Right ventricle myocardium superior (tissue), 1 donor: ENCODE results near the gene ACSL5. TPM values are rescaled to one million over a fixed set of nuclear protein-coding genes. Genes with fewer than 3 reads are reported as not detected.
"Not testable (repeated sequence)": the region's sequence is repeated elsewhere in the genome, so short reads cannot be mapped to it uniquely, and the experiment has no call there.

Experiments used
- ATAC-seq: fragments of 200-7000 bp; cut with Tn5 transposase; one replicate; pipeline ENCODE4 v1.9.1; 2020; ENCODE audit warnings: mild to moderate bottlenecking; ENCODE audit not compliant: poor library complexity
- DNase-seq: peaks from one replicate; pipeline ENCODE4 v3.0.0-alpha.2; 2020
- intact Hi-C: fragments of 100-400 bp; cut with DNase I; formaldehyde crosslinking; loops from one replicate; pipeline ENCODE4 v1.11.2; 2022
- total RNA-seq: library from RNA; stranded (reverse); fragmentation: NEBNext Ultra II Directional; extraction: Animal tissue kit (Norgen Biotek cat#: 25700); gene quantifications from one replicate; pipeline ENCODE4 v1.2.1, GENCODE V29; 2021
- donor health status: DM: no; HTN: yes; CAD: no; lungs with severe emphysema.

The ACSL5 gene
- total RNA-seq, 1 donor from 2014 or later, result 6.0 TPM

DNA sequence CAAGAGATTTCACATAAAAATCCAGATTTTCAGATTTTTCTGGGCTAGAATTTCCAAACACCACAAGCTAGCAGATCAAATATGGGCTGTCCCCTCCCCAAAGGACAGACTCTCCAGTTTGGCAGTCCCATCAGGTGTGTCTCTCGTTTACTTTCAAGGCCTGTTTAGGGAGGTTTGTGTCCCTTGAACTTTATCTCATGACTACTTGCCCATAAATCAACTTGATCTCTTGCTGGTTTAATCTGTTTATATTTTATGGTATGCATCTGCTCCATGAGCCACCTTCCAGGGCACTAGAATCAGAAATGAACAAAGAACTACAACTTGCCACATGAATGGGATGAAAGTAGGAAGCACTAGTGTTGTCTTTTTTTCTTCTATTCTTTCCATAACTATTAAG is 67.6 kb downstream of the ACSL5 start:
- DNase-seq (no peak), ATAC-seq (no peak)
- intact Hi-C loops, result no loop called here

DNA sequence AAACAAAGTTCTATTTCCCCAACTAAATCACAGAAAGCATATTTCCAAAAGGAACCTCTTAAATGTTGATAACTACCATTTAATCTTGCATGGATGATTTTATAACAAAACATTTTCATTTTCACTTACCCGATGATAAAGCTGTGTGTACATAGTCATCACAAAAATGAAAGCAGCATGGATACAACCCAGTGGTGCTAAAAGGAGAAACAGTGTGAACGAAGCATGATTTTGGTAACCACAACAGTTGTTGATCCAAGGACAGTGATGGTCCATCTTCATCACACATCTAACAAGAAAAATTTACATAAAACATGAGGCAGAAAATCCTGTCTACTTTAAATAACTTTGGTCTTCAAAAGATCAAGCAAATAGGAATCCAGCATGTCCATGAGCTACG is 68.1 kb downstream of the ACSL5 start:
- intact Hi-C loops, result no loop called here
- DNase-seq, result no peak
- no peak for ATAC-seq

DNA sequence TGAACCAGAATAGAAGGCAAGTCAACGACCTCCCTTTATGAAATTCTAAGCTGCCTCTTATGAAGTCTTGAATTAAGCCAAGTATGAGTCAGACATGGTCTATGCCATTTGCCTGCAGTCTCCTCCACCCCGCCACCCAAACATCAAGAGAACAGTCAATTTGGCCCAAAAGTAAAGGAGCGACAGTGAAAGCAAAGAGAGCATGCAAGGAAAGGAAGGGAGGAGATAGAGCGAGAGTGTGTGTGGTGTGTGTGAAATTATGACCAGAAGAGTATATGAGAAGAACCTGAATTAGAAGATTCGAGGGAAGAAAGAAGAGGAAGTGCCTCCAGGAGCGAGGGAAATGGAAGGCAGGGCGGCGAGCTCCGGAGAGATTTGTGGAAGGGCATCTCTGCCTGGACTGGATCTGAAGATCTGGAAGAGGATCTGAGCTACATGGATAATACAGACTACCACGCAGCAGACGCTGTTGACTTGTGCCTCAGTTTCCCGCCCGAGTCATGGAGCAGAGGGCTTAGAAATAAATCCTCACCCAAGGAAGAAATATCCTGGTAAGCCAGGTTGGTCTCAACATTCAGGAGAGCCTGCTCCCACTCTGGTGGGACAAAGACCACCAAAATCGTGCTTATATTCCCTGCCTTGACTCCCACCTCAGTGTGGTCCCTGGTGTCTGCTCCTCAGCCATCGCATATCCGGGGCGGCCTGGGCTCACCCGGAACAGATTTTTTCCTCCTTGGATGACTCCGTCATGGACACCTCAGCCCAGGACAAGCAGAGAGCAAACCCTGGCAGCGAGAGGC is 72.3 kb downstream of the ACSL5 start:
- ATAC-seq (no peak), DNase-seq (peak; percentile 52)
- intact Hi-C loops, result no loop called here

DNA sequence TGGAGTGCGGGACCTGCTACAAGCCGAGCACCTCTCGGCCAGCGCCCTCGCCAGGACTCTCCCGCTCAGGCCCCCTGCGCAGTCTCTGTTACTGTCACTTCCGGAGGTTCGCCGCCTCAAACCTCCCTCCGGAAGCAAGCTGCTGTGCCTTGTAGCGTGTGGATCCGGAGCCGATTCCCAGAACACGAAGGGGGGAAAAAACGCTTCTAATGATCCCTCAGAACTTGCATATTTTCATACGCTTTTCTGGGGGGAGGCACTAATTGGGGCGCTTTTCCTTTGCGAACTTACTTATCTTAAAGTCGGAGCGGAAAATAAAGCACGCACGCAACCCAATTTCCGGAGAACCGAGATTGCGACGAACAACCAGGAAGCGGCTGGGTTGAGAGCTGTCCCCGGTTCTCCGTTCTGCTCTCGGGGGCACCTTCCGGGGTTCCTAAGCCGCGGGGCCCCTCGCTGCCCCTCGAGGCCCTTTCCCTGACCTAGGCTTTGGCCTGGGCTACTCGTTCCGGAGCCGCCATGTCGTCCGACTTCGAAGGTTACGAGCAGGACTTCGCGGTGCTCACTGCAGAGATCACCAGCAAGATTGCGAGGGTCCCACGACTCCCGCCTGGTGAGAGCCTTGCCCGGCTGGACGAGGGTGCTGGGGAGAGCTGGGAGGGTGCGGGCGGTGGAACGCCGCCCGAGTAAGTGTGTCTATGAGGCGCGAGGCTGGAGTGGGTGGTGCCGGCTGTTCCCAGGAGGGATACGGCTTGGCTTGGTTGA is 73.1 kb downstream of the ACSL5 start, which contains the start of the genes VTI1A and ZDHHC6:
VTI1A (plus strand) TSS at position 361 of the 765 bp plus-strand sequence; CDS start at position 520, 159 bp downstream.
ZDHHC6 (minus strand) TSS at position 60 of the 765 bp plus-strand sequence. CDS start 1,478 bp downstream, outside the sequence.
- intact Hi-C loops, result no loop called here
- peak; percentile 99 for ATAC-seq
- peak; percentile 91 for DNase-seq

DNA sequence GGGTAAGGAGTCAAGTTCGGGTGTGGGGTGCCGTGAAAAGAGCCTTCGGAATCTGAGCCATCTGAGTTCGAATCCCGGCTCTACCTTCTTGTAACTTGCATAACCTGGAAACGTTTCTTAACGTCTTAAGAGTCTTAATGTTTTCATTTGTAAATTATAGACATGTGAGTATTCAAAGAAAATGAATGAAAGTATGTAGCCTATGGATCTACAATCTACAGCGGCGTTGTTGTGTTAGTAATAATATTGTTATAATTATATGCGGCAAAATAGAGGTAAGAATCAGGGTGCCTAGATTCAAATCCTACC is 73.7 kb downstream of the ACSL5 start:
- DNase-seq, result no peak
- ATAC-seq, result no peak
- intact Hi-C loops, result no loop called here

DNA sequence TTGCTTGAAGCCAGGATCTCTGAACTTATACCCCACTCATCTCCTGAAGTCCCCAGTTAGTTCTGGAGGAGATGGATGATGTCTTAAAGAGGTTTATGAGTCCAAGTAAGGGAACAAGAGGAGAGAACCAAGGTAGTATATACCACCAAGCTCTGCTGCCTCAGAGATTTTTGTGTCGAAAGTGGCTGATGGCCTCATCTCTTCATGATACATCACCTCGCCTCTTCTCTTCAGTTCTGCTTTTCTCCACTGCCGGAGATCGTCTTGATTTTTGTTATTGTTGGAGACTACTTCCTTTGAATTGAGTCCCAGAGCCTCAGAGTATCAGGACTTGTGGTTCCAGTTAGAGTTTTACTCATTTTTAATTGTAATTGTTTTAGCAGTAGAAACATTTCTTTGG is 75.0 kb downstream of the ACSL5 start:
- DNase-seq, result no peak
- intact Hi-C loops, result no loop called here
- ATAC-seq, result no peak

DNA sequence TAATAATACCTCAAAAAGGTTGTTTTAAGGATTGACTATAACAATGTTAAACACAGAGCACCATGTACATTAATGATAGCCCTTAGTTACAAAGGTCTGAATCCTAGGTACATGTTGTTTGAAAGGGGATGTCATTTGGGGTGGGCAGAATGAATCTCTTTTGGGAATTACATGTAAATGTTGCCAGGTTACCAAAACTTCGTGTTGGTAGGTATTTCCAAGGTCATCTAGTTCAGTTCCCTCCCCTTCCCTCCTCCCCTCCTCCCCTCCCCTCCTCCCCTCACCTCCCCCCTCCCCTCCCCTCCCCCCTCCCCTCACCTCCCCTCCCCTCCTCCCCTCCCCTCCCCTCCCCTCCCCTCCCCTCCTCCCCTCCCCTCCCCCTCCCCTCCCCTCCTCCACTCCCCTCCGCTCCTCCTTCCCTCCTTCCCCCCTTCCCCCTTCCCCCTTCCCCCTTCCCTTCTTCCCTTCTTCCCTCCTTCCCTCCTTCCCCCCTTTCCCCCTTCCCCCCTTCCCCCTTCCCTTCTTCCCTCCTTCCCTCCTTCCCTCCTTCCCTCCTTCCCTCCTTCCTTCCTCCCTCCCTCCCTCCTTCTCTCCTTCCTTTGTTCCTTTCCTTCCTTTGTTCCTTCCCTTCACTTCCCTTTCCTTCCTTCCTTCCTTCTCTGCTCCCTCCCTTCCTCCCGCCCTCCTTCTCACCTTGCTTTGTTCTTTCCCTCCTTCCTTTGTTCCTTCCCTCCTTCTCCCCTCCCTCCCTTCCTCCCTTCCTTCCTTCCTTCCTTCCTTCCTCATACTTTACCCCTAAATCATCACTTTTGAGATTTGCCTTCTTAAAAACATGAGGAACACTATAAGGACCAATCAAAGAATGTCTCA is 81.2 kb downstream of the ACSL5 start:
- DNase-seq, result no peak
- ATAC-seq, result no peak
- intact Hi-C loops, result no loop called here

DNA sequence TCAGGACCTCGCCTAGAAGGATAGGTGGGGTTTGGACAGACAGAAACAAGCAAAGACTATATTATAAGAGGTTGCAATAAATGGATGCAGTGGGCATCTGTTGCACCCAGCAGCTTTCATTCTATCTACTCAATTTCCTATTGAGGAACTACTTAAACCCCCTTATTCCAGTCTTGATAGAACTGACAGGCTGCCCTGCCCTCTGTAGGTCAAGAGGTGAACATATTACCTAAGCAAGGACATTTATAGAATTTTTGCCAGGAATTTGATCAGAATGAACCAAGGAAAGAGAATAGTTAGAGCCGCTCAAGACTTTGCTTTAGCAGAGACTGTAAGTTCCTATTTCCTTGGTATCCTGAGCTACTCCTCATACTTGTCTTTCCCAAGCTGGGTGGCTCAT is 82.6 kb downstream of the ACSL5 start:
- no peak for ATAC-seq
- intact Hi-C loops, result no loop called here
- DNase-seq, result no peak

DNA sequence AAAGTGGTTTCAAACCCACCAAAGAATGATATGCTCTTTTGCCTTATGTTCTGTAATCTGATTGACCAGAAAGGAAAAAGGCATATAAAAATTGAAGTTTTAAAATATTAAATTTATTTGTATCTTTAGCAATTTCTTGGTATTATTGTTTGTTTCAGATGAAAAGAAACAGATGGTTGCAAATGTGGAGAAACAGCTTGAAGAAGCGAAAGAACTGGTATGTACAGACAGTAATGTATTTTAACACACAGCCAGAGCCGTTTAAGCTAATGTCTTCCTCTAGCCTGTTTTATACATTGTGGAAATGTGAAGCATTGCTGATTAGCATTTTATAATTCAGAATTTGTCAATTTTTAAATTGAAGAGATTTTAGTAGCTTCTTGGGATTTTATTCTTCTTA is 86.5 kb downstream of the ACSL5 start:
- ATAC-seq, result no peak
- intact Hi-C loops, result no loop called here
- no peak for DNase-seq

DNA sequence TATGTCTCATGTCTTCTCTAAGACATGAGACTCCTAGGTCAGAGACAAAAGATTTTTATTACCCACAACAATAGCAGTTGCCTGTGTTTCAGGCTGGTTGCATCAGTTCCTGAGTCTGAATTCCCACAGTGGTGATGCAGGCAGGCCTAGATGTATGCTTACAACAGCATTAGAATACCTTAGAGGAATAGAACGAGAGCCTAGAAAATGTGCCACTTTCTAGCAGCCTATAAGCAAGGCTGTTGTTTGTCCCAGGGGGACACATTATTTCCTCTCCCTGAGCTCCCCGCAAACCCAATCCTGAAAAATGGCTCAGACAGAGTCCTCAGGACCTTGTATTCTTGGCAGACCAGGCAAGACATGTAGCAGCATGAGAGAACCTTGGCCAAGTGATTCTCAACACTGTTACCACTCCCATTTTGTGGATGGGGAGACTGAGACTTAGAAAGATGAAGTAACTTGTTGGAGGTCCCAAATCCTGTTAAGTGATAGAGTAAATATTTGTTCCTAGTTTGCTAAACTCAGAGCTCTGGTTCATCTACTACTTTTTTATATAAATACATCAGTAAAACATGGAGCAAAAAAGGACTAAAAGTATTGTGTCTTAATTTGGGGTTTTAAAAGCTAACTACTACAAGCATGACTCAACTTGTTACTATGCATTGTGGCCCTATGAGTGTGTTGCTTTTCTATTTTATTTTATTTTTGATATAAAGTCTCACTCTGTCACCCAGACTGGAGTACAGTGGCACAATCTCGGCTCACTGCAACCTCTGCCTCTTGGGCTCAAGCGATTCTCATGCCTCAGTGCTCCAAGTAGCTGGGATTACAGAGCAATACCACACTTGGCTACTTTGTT is 87.3 kb downstream of the ACSL5 start:
- intact Hi-C loops, result no loop called here
- DNase-seq (no peak), ATAC-seq (no peak)

DNA sequence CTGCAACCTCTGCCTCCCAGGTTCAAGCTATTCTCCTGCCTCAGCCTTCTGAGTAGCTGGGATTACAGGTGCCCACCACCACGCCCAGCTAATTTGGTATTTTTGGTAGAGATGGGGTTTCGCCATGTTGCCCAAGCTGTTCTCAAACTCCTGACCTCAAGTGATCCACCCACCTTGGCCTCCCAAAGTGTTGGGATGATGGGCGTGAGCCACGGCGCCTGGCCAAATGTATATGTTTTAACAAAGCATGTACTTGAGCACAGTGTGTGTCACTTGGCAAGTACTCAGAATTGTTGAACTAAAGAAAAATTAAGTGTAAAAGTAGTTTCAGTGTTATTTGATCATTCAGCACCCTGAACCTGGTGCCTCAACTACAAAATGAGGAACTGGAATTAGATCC is 90.2 kb downstream of the ACSL5 start:
- intact Hi-C loops, DNase-seq, ATAC-seq: not testable (repeated sequence)

DNA sequence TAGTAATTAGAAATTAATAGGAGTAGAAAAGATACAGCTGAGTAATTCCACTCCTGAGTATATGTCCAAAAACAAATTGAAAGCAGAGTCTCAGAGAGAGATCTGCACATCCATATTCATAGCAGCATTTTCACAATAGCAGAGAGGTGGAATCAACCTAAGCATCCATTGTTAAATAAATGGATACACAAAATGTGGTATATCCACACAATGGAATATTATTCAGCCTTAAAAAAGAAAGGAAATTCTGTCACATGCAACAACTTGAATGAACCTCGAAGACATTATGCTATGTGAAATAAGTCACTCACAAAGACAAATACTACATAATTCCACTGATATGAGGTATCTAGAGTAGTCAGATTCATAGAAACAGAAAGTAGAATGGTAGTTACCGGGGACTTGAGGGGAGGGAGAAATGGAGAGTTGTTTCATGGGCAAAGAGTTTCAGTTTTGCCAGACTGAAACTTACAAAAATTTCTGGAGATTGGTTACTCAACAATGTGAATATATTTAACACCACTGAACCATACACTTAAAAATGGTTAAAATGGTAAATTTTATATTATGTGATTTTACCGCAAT is 91.5 kb downstream of the ACSL5 start:
- ATAC-seq (no peak), DNase-seq (no peak)
- intact Hi-C loops, result no loop called here

DNA sequence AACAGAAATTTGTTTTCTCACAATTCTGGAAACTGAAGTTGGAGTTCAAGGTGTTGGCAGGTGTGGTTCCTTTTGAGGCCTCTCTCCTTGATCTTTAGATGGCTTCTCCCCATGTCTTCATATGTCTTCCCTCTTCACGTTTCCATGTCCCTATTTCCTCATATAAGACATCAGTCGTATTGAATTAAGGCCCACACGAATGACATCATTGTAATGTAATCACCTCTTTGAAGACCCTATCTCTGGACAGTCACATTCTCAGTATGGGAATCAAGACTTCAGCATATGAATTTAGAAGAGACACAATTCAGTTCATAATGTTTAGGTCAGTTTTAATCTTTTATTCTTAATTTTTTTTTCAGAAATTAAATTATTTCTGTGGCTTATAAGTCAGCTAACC is 92.9 kb downstream of the ACSL5 start:
- ATAC-seq, result no peak
- DNase-seq, result no peak
- intact Hi-C loops, result no loop called here

DNA sequence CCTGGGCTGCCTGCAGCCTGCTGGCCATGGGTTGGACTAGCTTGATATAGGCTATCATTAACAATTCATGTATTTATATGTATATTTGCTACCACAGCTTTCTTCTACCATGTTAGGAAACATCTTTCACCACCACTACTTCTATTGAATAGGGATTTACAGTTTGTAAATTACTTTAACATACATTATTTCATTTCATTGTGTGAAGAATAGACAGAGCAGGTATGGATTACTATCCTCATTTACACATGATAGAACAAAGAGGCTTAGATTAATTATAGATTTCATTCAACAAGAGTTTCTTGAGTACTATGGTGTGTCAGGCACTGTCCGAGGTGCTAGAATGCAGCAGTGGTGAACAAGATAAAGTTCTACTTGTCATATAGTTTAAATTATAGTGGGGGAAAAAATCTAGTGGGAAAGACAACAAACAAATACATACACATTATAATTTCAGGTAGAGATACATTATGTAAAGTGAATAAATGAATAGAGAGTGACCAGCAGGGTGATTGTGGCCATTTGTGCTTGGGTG is 93.7 kb downstream of the ACSL5 start:
- no peak for ATAC-seq

DNA sequence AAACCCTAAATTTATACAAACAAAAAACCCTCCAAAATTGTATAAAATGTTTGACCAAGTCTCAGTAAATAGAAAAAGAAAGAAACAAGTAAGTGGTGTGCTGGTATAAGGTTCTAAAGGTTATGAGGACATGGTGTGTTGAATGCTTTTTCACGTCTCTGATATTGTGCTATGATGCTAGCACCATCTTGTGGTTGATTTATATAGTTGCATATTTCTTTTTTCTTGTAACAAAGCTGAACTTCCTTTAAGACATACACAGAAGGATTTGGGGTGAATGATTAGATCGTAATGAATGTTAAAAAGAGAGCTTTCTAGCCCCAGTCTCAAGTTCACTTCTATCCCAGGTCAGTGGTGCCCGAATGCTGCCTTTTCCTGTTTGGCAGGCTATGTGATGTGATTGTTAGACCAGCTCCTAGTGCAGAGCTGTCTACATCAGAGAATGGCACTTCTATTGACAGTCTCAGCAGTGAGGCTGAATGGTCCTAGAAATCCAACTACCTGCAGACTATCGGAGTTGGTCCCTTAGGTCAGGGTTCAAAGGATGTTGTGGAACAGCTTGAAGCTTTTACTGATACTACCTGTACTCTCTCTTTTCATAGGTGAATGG is 98.1 kb downstream of the ACSL5 start:
- intact Hi-C loops, result loop anchor here (10.0 kb wide), 1 partner anchor 913 kb away; no protein-coding TSS in a partner anchor
- DNase-seq (no peak), ATAC-seq (peak; percentile 81)

More for the DNA sequence above, 93.7 kb downstream of the ACSL5 start:
- intact Hi-C loops, result no loop called here
- no peak for DNase-seq

DNA sequence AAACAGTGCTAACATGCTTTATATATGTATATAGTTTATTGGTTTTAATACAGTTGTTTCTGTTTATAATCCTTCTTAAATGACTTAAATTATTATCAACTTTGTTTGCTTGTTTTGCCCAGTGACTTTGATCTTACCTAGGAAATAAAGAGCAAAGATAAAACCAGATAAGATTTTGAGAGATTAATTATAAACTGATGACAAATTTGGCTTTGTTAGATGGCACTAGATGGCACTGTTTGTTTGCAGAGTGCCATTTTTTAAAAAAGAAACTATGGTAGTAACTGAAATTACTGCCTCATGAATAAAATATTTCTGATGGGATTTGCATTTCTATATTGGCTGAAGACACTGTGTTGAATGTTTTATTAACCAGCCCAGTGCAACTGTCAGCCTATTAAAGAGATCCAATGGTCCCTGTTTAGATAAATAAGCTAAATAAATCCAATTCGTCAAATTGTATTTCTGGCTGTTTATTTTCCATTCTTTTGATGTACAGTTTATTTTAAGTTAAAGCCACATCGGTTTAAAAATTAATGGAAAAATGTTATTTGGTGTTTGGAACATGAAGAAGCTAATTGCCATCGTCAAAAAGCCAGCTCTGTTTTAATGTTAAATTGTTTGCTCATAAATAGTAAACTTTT is 101.8 kb downstream of the ACSL5 start:
- intact Hi-C loops, result loop anchor here (10.0 kb wide), 1 partner anchor 909 kb away; no protein-coding TSS in a partner anchor
- no peak for ATAC-seq
- DNase-seq, result no peak
